Choroid plexus epithelial cell (primary cell): ENCODE data around the gene MAX.

Source experiments
- DNase-seq: peaks from one replicate; pipeline ENCODE4 v3.0.0-alpha.2; 2010; ENCODE audit warnings: low read depth
- H3K4me3 ChIP-seq: 2 replicates; pipeline ENCODE4 v1.5.1; 2011; ENCODE audit warnings: low read depth, mild to moderate bottlenecking, control low read depth, low read length, moderate library complexity
- CTCF ChIP-seq: conservative IDR thresholded peaks from 2 replicates; pipeline ENCODE4 v1.5.1; 2011; ENCODE audit warnings: low read depth, mild to moderate bottlenecking, control low read depth, inconsistent platforms, low read length, moderate library complexity

The MAX gene

GRCh38 chr14:65065719-65066118 lies 36.6 kb downstream of the MAX start:
- TF ChIP-seq CTCF = no peak
- no peak for DNase-seq
- no peak overlapping the region for H3K4me3 ChIP-seq

- TF ChIP-seq CTCF = no peak
- no peak overlapping the region for H3K4me3 ChIP-seq
- no peak for DNase-seq
Observed at GRCh38 chr14:65062096-65063075, 39.9 kb downstream of the MAX start.

GRCh38 chr14:65057695-65058094 lies 44.6 kb downstream of the MAX start:
- no peak overlapping the region for H3K4me3 ChIP-seq
- DNase-seq = no peak
- no peak for TF ChIP-seq CTCF

GRCh38 chr14:65054471-65055085 lies 47.7 kb downstream of the MAX start:
- no peak overlapping the region for H3K4me3 ChIP-seq
- no peak for DNase-seq
- TF ChIP-seq CTCF = no peak

- no peak for TF ChIP-seq CTCF
- H3K4me3 ChIP-seq = no peak overlapping the region
- no peak for DNase-seq
Observed at GRCh38 chr14:65053466-65053865, 48.9 kb downstream of the MAX start.

- TF ChIP-seq CTCF = no peak
- DNase-seq = no peak
- no peak overlapping the region for H3K4me3 ChIP-seq
Observed at GRCh38 chr14:65052832-65053231, 49.5 kb downstream of the MAX start.
